ENCODE data around the gene RIC8A.

The RIC8A gene

DNA sequence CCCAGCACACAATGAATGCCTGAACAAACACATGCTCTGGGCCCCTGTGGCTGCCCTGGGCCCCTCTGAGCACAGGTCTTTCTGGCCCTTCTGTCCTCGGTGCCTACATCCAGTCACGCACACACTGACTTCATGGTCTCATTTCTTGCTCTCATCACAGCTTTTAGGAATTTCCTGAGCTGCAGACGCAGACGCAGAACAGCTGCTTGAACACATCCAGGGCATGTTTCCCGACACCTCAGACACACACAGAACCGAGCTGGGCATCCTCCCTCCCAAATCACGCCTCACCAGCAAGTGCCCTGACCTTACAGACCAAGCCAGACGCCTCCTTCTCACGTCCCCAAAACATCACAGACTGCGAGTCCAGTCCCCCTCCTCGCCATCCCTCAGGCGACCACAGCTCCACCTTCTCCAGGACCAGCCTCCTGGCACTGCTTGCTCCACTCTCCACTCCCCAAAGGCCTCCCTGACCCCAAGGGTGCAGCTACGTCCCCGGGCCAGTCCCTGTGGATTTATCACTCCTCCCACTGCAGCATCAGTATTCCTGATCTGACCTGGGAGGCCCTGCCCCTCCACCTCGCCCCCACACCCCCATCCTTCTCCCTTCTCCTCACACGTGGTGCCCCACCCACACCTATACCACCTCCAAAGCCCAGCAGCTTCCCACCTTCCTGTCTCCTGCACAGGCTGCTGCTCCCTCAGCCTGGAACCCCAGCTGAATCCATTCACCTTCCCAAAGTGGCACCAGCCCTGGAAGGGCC lies 15.7 kb downstream of the RIC8A start:
- H3K27ac ChIP-seq (ENCODE audit: low read length) = no peak overlapping the region

DNA sequence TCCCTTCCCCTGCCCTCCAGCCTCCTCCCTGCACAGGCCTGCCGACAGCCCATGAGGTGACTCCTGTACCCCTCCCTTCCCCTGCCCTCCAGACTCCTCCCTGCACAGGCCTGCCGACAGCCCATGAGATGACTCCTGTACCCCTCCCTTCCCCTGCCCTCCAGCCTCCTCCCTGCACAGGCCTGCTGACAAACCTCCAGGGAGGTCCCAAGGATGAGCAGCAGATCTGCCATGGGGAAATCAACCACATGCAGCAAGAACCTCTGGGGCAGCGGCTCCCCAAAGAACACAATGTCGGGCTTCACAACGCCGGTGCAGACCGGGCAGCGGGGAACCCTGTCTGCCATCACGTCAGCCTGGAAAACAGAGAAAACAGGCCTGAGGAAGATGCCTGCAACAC lies 16.4 kb downstream of the RIC8A start:
- Histone ChIP-seq H3K27me3 (ENCODE audit: control insufficient read depth, insufficient read depth, low read length) (no peaks in the 10 kb centered on the region), H3K9ac (ENCODE audit: low read length) (no peak overlapping the region), H3K4me1 (ENCODE audit: control insufficient read depth, low read depth, low read length) (no peaks in the 10 kb centered on the region), H3K36me3 (ENCODE audit: control insufficient read depth, low read depth, low read length) (no peaks in the 10 kb centered on the region), H3K27ac (ENCODE audit: low read length) (no peak overlapping the region), H3K9me3 (ENCODE audit: control insufficient read depth, low read depth, low read length) (no peaks in the 10 kb centered on the region), H3K4me3 (ENCODE audit: low read length) (no peak overlapping the region)

More for the DNA sequence above, 15.7 kb downstream of the RIC8A start:
- no peak overlapping the region for H3K4me3 ChIP-seq (ENCODE audit: low read length)
- H3K27me3 ChIP-seq (ENCODE audit: control insufficient read depth, insufficient read depth, low read length) = no peaks in the 10 kb centered on the region
- no peaks in the 10 kb centered on the region for H3K36me3 ChIP-seq (ENCODE audit: control insufficient read depth, low read depth, low read length)
- H3K9me3 ChIP-seq (ENCODE audit: control insufficient read depth, low read depth, low read length) = no peaks in the 10 kb centered on the region
- no peak overlapping the region for H3K9ac ChIP-seq (ENCODE audit: low read length)
- no peaks in the 10 kb centered on the region for H3K4me1 ChIP-seq (ENCODE audit: control insufficient read depth, low read depth, low read length)

DNA sequence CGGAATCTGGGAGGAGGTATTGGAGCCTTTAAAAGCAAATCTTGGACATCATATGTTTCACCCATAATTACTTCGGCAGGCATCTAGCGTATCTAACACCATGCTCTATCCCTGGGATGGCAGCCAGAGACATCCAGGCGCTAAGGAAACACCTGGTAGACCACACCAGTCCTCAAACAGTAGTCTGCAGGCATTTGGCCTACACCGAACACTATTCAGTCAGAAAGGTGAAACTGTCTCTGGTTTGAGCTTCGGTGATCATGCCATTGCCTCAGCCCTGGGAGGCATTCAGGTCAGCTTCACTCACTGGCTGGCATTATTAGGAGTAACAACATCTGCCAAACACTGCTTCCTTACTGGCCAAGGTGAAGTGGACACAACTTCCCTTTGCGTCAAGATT lies 16.9 kb downstream of the RIC8A start:
- Histone ChIP-seq H3K9ac (ENCODE audit: low read length) (no peak overlapping the region), H3K4me1 (ENCODE audit: control insufficient read depth, low read depth, low read length) (no peaks in the 10 kb centered on the region), H3K27me3 (ENCODE audit: control insufficient read depth, insufficient read depth, low read length) (no peaks in the 10 kb centered on the region), H3K27ac (ENCODE audit: low read length) (no peak overlapping the region), H3K36me3 (ENCODE audit: control insufficient read depth, low read depth, low read length) (no peaks in the 10 kb centered on the region), H3K9me3 (ENCODE audit: control insufficient read depth, low read depth, low read length) (no peaks in the 10 kb centered on the region), H3K4me3 (ENCODE audit: low read length) (no peak overlapping the region)

DNA sequence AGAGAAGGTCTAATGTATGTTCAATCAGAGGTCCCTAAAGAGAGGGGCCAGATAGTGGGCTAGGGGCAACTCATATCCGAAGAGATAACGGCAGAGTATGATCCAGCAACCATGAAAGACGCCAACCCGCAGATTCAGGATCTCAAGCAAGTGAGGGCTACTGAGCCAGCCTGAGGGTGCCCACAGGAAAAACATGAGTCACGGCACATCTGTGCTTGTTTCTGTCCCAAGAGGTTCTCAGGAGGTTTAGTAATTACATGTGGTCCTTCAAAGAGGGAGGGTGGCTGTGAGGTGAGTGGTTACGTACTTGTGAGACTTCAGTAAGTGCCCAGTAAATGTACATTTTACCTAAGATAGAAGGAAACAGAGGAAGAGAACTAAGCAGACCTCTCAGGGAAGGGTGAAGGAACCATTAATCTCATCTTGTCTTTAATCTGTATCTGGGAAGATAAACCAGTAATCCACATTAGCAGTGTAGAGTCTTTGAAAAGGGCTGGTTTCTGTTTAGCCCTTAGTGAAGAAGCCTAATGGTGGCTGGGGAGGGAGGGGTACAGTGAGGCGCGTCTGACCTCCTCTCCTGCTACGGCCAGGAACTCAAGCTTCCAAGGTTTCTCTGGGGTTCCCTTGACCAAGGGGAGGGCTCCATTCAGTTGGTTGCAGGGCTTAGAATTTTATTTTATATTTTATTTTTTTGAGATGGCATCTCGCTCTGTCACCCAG lies 18.4 kb downstream of the RIC8A start:
- Histone ChIP-seq H3K9ac (ENCODE audit: low read length) (no peak overlapping the region), H3K9me3 (ENCODE audit: control insufficient read depth, low read depth, low read length) (no peaks in the 10 kb centered on the region), H3K27me3 (ENCODE audit: control insufficient read depth, insufficient read depth, low read length) (no peaks in the 10 kb centered on the region), H3K4me1 (ENCODE audit: control insufficient read depth, low read depth, low read length) (no peaks in the 10 kb centered on the region), H3K36me3 (ENCODE audit: control insufficient read depth, low read depth, low read length) (no peaks in the 10 kb centered on the region), H3K4me3 (ENCODE audit: low read length) (no peak overlapping the region), H3K27ac (ENCODE audit: low read length) (no peak overlapping the region)

DNA sequence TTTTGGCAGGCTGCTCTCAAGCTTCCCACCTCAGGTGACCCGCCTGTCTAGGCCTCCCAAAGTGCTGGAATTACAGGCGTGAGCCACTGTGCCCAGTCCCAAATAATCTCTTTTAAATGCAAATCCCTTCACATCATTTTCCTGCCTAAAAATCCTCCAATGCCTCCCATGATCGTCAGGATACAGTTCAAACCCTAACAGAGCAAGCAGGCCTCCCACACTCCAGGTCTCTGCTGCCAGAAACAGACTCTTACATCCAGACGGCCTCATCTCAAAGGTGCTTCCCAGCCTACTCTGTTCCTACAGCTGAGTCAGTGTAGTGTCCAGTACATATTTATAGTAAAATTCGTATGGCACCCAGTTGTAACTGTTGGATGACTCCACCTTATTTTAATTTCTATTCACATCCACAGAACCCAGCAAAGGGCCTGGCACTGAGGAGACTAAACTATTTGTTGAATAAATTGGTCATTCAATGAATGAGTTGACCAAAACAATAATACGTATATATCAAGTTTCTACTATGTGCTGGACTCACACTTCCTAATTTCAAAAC lies 20.4 kb downstream of the RIC8A start:
- Histone ChIP-seq H3K9ac (ENCODE audit: low read length) (no peak overlapping the region), H3K9me3 (ENCODE audit: control insufficient read depth, low read depth, low read length) (no peaks in the 10 kb centered on the region), H3K36me3 (ENCODE audit: control insufficient read depth, low read depth, low read length) (no peaks in the 10 kb centered on the region), H3K4me3 (ENCODE audit: low read length) (no peak overlapping the region), H3K27ac (ENCODE audit: low read length) (no peak overlapping the region), H3K4me1 (ENCODE audit: control insufficient read depth, low read depth, low read length) (no peaks in the 10 kb centered on the region), H3K27me3 (ENCODE audit: control insufficient read depth, insufficient read depth, low read length) (no peaks in the 10 kb centered on the region)

DNA sequence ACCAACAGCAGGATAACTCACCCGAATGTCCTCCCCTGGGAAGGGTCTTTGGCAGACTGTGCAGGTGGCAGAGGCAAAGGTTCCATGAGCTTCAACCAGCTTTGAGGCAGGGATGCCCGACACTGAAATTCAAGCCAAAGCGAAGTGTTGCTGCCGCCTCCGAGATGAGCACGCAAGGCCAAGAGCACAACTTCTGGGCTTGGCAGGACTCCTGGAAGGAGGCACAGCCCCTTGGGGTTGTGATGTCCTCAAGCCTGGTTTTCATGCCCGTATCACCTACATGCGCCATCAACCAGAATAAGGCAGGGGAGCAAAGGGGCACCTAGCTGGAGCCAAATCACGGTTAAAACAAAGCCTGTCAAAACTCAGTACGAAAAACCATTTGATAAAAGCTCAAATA lies 22.9 kb downstream of the RIC8A start:
- no peaks in the 10 kb centered on the region for H3K27me3 ChIP-seq (ENCODE audit: control insufficient read depth, insufficient read depth, low read length)
- H3K36me3 ChIP-seq (ENCODE audit: control insufficient read depth, low read depth, low read length) = no peaks in the 10 kb centered on the region
- H3K4me1 ChIP-seq (ENCODE audit: control insufficient read depth, low read depth, low read length) = peaks cover 3% of the 10 kb centered on the region
- H3K9ac ChIP-seq (ENCODE audit: low read length) = no peak overlapping the region
- H3K9me3 ChIP-seq (ENCODE audit: control insufficient read depth, low read depth, low read length) = no peaks in the 10 kb centered on the region
- no peak overlapping the region for H3K4me3 ChIP-seq (ENCODE audit: low read length)
- no peak overlapping the region for H3K27ac ChIP-seq (ENCODE audit: low read length)

DNA sequence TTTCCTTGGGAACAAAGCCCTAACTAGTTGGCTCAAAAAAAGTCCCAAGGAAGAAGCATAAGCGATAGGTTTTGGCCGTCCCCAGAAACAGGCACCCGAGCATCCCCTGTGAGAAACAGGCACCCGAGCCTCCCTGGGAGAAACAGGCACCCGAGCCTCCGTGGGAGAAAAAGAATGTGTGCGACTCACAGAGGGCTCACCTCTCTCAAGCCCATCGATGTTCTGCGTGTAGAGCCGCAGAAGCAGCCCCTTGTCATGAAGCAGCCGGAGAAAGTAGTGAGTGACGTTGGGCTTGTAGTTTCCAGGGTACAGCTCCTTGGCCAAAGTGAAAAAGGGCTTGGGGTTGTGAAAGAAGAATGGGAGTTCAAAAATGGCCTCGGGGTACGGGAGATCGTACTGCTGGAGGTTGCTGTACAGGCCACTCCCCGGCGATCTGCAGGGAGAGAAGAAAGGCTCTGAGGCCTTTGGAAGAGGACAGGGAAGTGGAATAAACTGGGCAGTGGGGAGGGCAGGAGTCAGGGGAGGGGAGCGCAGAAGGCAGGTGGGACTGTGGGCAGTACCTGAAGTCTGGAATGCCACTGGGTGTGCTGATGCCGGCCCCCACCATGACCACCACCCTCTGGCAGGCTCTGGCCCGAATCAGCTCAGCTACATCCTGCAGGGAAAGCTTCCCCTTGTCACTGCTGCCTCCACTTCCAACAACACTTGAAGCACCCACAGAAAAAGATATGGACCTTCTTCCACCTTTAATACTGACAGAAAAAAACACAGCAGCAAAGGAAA lies 25.5 kb downstream of the RIC8A start:
- no peak overlapping the region for H3K9ac ChIP-seq (ENCODE audit: low read length)
- no peaks in the 10 kb centered on the region for H3K27me3 ChIP-seq (ENCODE audit: control insufficient read depth, insufficient read depth, low read length)
- H3K4me3 ChIP-seq (ENCODE audit: low read length) = no peak overlapping the region
- no peaks in the 10 kb centered on the region for H3K36me3 ChIP-seq (ENCODE audit: control insufficient read depth, low read depth, low read length)
- H3K27ac ChIP-seq (ENCODE audit: low read length) = no peak overlapping the region
- no peaks in the 10 kb centered on the region for H3K9me3 ChIP-seq (ENCODE audit: control insufficient read depth, low read depth, low read length)
- peaks cover 11% of the 10 kb centered on the region for H3K4me1 ChIP-seq (ENCODE audit: control insufficient read depth, low read depth, low read length)

DNA sequence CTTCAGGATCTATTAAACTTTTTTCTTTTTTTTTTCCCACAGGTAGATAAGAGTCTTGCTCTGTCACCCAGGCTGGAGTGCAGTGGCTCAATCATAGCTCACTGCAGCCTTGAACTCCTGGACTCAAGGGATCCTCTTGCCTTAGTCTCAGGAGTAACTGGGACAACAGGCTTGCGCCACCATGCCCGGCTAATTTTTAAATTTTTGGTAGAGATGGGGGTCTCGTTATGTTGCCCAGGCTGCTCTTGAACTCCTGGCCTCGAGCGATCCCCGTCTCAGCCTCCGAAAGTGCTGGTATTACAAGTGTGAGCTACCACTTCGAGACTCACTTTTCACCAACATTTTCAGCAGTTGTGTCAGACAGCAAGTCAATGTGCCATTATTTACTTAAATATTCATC lies 27.7 kb downstream of the RIC8A start:
- H3K4me1 ChIP-seq (ENCODE audit: control insufficient read depth, low read depth, low read length) = peaks cover 12% of the 10 kb centered on the region
- H3K27me3 ChIP-seq (ENCODE audit: control insufficient read depth, insufficient read depth, low read length) = no peaks in the 10 kb centered on the region
- no peaks in the 10 kb centered on the region for H3K9me3 ChIP-seq (ENCODE audit: control insufficient read depth, low read depth, low read length)
- H3K27ac ChIP-seq (ENCODE audit: low read length) = no peak overlapping the region
- H3K4me3 ChIP-seq (ENCODE audit: low read length) = peak overlapping the region; percentile 96
- H3K9ac ChIP-seq (ENCODE audit: low read length) = no peak overlapping the region
- no peaks in the 10 kb centered on the region for H3K36me3 ChIP-seq (ENCODE audit: control insufficient read depth, low read depth, low read length)

DNA sequence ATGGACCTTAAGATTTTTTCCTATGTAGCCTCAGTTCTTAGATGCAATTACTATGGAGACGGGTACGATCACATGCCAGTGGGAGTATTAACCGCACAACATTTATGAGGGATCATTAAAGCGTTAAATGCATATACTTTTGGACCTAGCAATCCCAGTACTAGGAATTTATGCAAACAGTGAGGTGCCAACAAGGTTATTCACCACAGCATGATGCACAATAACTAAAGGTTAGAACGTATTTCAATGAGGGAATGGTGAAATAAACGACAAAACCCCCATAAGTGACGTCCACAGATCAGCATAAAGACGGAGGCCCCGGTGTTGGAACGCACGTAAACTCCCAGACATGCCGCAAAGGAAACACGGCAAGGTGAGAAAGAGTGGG lies 28.1 kb downstream of the RIC8A start:
- H3K27me3 ChIP-seq (ENCODE audit: control insufficient read depth, insufficient read depth, low read length) = no peaks in the 10 kb centered on the region
- H3K9me3 ChIP-seq (ENCODE audit: control insufficient read depth, low read depth, low read length) = no peaks in the 10 kb centered on the region
- H3K9ac ChIP-seq (ENCODE audit: low read length) = peak overlapping the region; percentile 74
- peak overlapping the region; percentile 25 for H3K27ac ChIP-seq (ENCODE audit: low read length)
- H3K36me3 ChIP-seq (ENCODE audit: control insufficient read depth, low read depth, low read length) = no peaks in the 10 kb centered on the region
- peak overlapping the region; percentile 96 for H3K4me3 ChIP-seq (ENCODE audit: low read length)
- peaks cover 12% of the 10 kb centered on the region for H3K4me1 ChIP-seq (ENCODE audit: control insufficient read depth, low read depth, low read length)

DNA sequence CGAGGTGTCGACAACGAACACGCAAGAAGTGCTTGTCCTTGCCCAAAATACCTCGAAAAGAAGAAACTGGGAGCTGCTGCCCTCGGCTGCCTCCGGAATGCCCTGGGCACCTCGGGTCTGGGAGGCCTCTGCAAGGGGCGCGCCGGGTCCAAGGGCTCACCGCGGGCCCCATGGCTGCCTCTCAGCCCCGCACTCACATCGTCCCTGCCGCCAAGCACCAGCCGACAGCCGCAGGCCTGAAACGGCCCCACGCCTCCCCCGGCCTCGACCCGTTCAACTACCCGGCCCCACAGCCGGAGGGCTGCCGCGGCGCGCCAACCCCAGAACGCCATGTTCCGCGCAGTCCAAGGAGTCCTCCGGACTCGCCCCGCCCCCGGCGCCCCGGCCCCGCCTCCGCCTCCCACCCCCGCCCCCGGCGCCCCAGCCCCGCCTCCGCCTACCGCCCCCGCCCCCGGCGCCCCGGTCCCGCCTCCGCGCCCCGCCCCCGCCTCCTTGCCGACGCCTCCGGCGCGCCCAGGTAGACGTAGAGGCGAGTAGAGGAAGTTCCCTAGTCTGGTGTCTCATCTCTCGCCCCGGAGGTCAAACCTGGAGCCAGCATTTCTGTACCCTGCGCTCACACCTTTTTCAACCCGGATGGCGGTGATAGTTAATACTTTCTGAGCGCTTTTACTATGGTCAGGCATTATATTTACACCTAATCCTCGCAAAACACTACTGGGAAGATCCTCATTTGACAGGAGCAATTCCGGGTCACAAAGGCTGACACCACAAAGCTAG lies 28.7 kb downstream of the RIC8A start, which contains the start of gene SIRT3:
SIRT3 (minus strand) TSS at position 346 of the 777 bp plus-strand sequence; CDS start at position 332, 14 bp downstream.
- H3K27me3 ChIP-seq (ENCODE audit: control insufficient read depth, insufficient read depth, low read length) = no peaks in the 10 kb centered on the region
- H3K4me1 ChIP-seq (ENCODE audit: control insufficient read depth, low read depth, low read length) = peaks cover 12% of the 10 kb centered on the region
- H3K9ac ChIP-seq (ENCODE audit: low read length) = peak within 1 kb of the TSS; percentile 88
- H3K36me3 ChIP-seq (ENCODE audit: control insufficient read depth, low read depth, low read length) = no peaks in the 10 kb centered on the region
- H3K27ac ChIP-seq (ENCODE audit: low read length) = peak within 1 kb of the TSS; percentile 76
- H3K4me3 ChIP-seq (ENCODE audit: low read length) = peak within 1 kb of the TSS; percentile 97
- no peaks in the 10 kb centered on the region for H3K9me3 ChIP-seq (ENCODE audit: control insufficient read depth, low read depth, low read length)

Data from iPS-18a (cell line).